Peyer's patch (tissue), 4 donors: Measurements from ENCODE around the gene TGM3.

ENCODE experiments used
- POLR2A ChIP-seq, 2 donors: fragments of 450-650 bp; IDR thresholded peaks; one replicate each; pipeline ENCODE4 v1.5.1; 2017; ENCODE audit warnings: antibody characterized with exemption in 2 of 2, mild to moderate bottlenecking in 2 of 2, moderate library complexity in 2 of 2
- TF ChIP-seq, protein P1 (sequence below), 6 experiments: fragments of 450-650 bp in 4 of 6; fragments of 200-600 bp in 2 of 6; sonication (generic) in 1 of 6; IDR thresholded peaks; one replicate each; pipeline ENCODE4 v1.5.1; 2017 to 2019; ENCODE audit warnings: antibody characterized with exemption in 6 of 6, mild to moderate bottlenecking in 3 of 6, moderate library complexity in 1 of 6

DNA sequence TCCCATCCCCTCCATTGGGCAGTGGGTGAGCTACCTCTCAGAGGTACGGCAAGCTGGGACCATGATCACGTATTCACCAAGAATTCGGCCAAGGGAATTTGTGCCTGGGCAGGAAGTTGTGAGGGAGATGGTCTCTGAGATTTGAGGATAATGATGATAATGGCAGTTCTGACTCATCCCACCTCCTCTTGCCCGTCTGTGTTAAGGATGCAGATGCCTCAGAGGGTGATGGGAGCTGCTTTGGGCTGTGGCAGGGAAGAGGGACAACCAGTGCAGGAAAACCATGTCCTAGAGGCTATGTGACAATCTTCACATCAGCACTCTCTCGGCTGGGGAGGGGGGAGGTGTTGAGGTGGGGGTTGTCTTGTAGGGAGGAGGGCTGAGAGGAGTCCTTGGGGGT is 89.2 kb downstream of the TGM3 start:
- TF ChIP-seq, protein P1, sequence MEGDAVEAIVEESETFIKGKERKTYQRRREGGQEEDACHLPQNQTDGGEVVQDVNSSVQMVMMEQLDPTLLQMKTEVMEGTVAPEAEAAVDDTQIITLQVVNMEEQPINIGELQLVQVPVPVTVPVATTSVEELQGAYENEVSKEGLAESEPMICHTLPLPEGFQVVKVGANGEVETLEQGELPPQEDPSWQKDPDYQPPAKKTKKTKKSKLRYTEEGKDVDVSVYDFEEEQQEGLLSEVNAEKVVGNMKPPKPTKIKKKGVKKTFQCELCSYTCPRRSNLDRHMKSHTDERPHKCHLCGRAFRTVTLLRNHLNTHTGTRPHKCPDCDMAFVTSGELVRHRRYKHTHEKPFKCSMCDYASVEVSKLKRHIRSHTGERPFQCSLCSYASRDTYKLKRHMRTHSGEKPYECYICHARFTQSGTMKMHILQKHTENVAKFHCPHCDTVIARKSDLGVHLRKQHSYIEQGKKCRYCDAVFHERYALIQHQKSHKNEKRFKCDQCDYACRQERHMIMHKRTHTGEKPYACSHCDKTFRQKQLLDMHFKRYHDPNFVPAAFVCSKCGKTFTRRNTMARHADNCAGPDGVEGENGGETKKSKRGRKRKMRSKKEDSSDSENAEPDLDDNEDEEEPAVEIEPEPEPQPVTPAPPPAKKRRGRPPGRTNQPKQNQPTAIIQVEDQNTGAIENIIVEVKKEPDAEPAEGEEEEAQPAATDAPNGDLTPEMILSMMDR (IDR thresholded peaks at IDR 0.05): no peak
- TF ChIP-seq POLR2A (IDR thresholded peaks at IDR 0.05): no peak
